ENCODE results near the gene CACNA2D3. TPM values are rescaled to one million over a fixed set of nuclear protein-coding genes. Genes with fewer than 3 reads are reported as not detected.

CACNA2D3 gene
- total and polyA plus RNA-seq, 3 experiments from 2014 or later, result not detected

DNA sequence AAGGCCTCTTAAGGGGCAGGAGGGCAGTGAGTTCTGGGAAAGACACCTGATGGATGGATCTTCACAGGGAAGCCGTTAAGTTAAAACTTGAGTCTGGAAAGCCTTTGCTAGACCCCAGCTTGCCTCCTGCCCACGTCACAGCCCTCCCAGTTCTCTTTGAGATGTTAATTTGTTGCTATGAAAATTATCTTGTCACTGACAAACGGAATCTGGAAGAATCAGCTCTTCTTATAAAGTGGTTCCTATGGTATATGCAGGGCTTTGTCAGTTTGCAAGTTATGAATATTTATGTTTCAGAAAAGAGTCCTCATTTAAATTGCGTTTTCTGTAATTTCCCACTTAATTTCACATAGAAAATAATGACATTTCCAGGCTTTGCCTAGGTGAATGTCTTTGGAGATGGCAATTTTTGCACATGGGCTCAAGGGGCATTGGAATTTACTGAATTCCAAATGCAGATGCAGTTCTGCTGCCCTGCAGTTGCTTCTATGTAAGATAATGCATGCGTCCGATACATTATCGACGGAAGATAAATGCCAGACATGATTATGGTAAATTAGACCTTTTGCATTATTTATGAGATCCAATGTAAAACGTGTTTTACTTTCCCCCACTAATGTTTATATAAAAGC is 74.1 kb downstream of the CACNA2D3 start:
- Histone ChIP-seq H3K36me3 (ENCODE audit: insufficient read depth, low read length) (no peaks in the 10 kb centered on the region), H3K9me3 (ENCODE audit: low read length) (no peaks in the 10 kb centered on the region), H3K27me3 (ENCODE audit: insufficient read depth, low read length, poor library complexity, severe bottlenecking) (no peaks in the 10 kb centered on the region), H3K4me3 (ENCODE audit: low read length) (no peak overlapping the region), H3K4me1 (ENCODE audit: insufficient read depth, low read length) (no peaks in the 10 kb centered on the region), H3K27ac (ENCODE audit: low read depth, low read length) (no peak overlapping the region)
- DNase-seq, result no peak
- Mint-ChIP-seq H3K4me1 (no peaks in the 10 kb centered on the region), H3K27ac (no peak overlapping the region), H3K4me3 (no peak overlapping the region), H3K36me3 (no peaks in the 10 kb centered on the region), H3K9me3 (peaks cover 0 to 4% (median 2%) of the 10 kb centered on the region in 5 donors), H3K27me3 (peaks cover 0 to 3% of the 10 kb centered on the region in 2 donors)
- CTCF ChIA-PET, result no interaction called here
- POLR2A ChIA-PET, result no interaction called here

DNA sequence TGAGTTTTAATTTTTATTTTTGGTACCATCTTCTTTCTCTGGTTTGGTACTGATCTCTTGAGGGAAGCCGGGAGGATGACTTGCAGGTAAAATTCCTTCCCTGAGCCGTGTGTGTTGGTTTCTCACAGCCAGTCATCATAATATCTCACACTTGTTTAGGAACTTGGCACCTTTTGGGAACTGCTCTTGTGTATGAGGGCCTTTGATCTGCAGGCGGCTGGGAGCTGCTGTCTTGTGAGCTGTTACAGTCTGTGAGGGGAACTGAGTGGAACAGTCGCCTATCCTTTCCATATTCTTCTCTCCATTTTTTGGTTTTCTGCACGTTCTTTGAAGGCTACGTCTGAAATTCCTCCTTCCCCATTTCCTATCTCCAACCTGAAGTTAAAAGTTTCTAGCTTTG is 75.2 kb downstream of the CACNA2D3 start:
- Mint-ChIP-seq H3K27ac (no peak overlapping the region), H3K36me3 (no peaks in the 10 kb centered on the region), H3K9me3 (peaks cover 0 to 5% (median 2%) of the 10 kb centered on the region in 5 donors), H3K4me3 (no peak overlapping the region), H3K27me3 (no peaks in the 10 kb centered on the region), H3K4me1 (no peaks in the 10 kb centered on the region)
- Histone ChIP-seq H3K27me3 (ENCODE audit: insufficient read depth, low read length, poor library complexity, severe bottlenecking) (no peaks in the 10 kb centered on the region), H3K4me1 (ENCODE audit: insufficient read depth, low read length) (no peaks in the 10 kb centered on the region), H3K9me3 (ENCODE audit: low read length) (no peaks in the 10 kb centered on the region), H3K4me3 (ENCODE audit: low read length) (no peak overlapping the region), H3K36me3 (ENCODE audit: insufficient read depth, low read length) (no peaks in the 10 kb centered on the region), H3K27ac (ENCODE audit: low read depth, low read length) (no peak overlapping the region)
- ChIA-PET CTCF (no interaction called here), POLR2A (no interaction called here)
- no peak for DNase-seq

DNA sequence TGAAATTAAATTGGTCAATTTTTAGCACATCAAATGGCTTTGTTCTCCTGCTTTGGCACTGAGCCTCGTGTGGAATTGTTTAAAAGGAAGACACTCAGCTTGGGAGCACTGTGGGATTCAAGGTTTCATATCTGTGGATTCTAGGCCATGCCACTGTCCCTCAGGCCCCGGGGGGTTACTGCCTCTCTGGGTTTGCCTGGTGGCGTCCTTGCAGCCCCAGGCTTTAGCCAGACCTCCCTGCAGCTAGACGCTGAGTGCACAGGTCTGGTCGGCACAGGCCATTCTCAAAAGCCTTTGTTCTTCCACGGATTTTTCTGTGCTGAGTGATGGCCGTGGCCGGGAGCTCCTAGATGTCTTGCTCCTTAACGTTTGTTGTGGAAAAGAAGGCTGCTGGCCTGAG is 76.2 kb downstream of the CACNA2D3 start:
- Mint-ChIP-seq H3K27me3 (no peaks in the 10 kb centered on the region), H3K27ac (no peak overlapping the region), H3K36me3 (no peaks in the 10 kb centered on the region), H3K4me3 (no peak overlapping the region), H3K4me1 (no peaks in the 10 kb centered on the region), H3K9me3 (peaks cover 0 to 5% (median 2%) of the 10 kb centered on the region in 5 donors)
- no peaks in the 10 kb centered on the region for H3K36me3 ChIP-seq (ENCODE audit: insufficient read depth, low read length)
- ChIA-PET POLR2A (no interaction called here), CTCF (no interaction called here)
- no peaks in the 10 kb centered on the region for H3K9me3 ChIP-seq (ENCODE audit: low read length)
- H3K4me3 ChIP-seq (ENCODE audit: low read length), result no peak overlapping the region
- no peaks in the 10 kb centered on the region for H3K27me3 ChIP-seq (ENCODE audit: insufficient read depth, low read length, poor library complexity, severe bottlenecking)
- no peak overlapping the region for H3K27ac ChIP-seq (ENCODE audit: low read depth, low read length)
- no peak for DNase-seq
- H3K4me1 ChIP-seq (ENCODE audit: insufficient read depth, low read length), result no peaks in the 10 kb centered on the region

DNA sequence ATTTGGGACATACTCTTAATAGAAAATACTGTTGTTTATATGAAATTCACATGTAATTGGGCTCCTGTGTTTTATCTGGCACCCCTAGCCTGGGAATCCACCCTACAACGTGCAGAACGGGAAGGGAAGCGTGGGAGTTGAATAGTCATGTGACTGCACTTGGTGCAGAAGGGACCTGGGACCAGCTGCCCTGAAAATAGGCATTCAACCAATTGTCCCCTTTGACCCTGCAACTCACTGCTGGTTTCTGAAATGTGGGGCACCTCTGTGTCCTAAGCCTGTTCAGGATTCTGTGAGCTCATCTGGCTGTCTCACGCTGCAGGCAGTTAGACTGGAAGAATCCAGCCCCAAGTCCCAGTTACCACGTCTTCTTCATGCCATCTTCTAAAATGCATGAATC is 79.7 kb downstream of the CACNA2D3 start:
- H3K27ac ChIP-seq (ENCODE audit: low read depth, low read length), result no peak overlapping the region
- H3K4me3 ChIP-seq (ENCODE audit: low read length), result no peak overlapping the region
- no peak overlapping the region for H3K4me3 Mint-ChIP-seq
- H3K9me3 Mint-ChIP-seq, result peaks cover 0 to 9% (median 0%) of the 10 kb centered on the region in 5 donors
- H3K4me1 ChIP-seq (ENCODE audit: insufficient read depth, low read length), result no peaks in the 10 kb centered on the region
- ChIA-PET CTCF (no interaction called here), POLR2A (no interaction called here)
- no peaks in the 10 kb centered on the region for H3K9me3 ChIP-seq (ENCODE audit: low read length)
- DNase-seq, result no peak
- H3K4me1 Mint-ChIP-seq, result no peaks in the 10 kb centered on the region
- no peaks in the 10 kb centered on the region for H3K36me3 Mint-ChIP-seq
- H3K27me3 ChIP-seq (ENCODE audit: insufficient read depth, low read length, poor library complexity, severe bottlenecking), result no peaks in the 10 kb centered on the region
- H3K36me3 ChIP-seq (ENCODE audit: insufficient read depth, low read length), result no peaks in the 10 kb centered on the region
- H3K27ac Mint-ChIP-seq, result no peak overlapping the region
- no peaks in the 10 kb centered on the region for H3K27me3 Mint-ChIP-seq

DNA sequence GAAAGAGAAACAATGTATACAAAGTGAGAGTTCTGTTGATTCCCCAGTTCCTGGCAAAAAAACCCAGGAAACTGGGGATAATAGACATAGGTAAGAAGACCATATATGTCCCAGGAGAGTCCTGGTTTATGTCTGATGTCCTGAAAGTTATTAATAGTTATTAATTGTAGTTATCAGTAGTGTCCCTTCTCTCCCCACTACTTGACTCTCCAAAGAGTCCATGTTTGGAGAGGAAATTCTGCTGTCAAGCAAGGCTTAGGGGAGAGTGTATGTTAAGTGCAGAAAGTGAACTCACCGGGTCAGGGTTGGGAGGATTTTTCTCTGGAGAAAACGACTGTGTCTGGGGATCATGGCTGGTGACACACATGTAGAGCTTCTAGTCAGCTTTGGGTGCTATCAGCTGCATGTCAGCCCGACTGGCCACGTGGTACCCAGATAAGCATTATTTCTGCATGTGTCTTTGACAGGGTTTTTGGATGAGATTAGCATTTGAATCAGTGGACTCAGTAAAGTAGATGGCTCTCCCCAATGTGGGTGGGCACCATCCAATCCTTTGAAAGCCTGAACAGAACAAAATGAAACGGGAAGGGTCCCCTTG is 80.4 kb downstream of the CACNA2D3 start:
- H3K4me1 Mint-ChIP-seq, result no peaks in the 10 kb centered on the region
- CTCF ChIA-PET, result no interaction called here
- DNase-seq, result no peak
- Histone ChIP-seq H3K27ac (ENCODE audit: low read depth, low read length) (no peak overlapping the region), H3K9me3 (ENCODE audit: low read length) (no peaks in the 10 kb centered on the region), H3K27me3 (ENCODE audit: insufficient read depth, low read length, poor library complexity, severe bottlenecking) (no peaks in the 10 kb centered on the region), H3K4me1 (ENCODE audit: insufficient read depth, low read length) (no peaks in the 10 kb centered on the region), H3K36me3 (ENCODE audit: insufficient read depth, low read length) (no peaks in the 10 kb centered on the region), H3K4me3 (ENCODE audit: low read length) (no peak overlapping the region)
- H3K27ac Mint-ChIP-seq, result no peak overlapping the region
- H3K4me3 Mint-ChIP-seq, result no peak overlapping the region
- POLR2A ChIA-PET, result no interaction called here
- peaks cover 0 to 9% (median 0%) of the 10 kb centered on the region in 5 donors for H3K9me3 Mint-ChIP-seq
- H3K36me3 Mint-ChIP-seq, result no peaks in the 10 kb centered on the region
- no peaks in the 10 kb centered on the region for H3K27me3 Mint-ChIP-seq

DNA sequence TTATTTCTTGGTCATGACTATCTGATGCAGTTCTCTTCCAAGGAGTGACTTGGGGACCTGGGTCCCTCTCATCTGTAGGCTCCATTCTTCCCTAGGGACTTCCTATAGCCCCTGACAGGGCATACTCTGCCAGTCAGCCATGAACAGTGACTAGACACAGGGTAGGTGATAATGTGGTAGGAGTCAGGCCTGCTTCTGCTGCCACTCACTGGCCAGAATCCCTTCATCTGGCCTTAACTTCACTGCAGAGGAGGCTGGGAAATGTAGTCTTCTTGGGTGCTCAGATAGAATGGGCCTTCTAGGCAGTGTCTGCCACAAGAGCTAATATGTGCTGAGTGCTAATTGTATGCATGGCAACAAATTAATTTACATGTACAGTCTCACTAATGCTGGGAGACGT is 84.5 kb downstream of the CACNA2D3 start:
- Histone ChIP-seq H3K4me1 (ENCODE audit: insufficient read depth, low read length) (no peaks in the 10 kb centered on the region), H3K4me3 (ENCODE audit: low read length) (no peak overlapping the region), H3K27me3 (ENCODE audit: insufficient read depth, low read length, poor library complexity, severe bottlenecking) (no peaks in the 10 kb centered on the region), H3K9me3 (ENCODE audit: low read length) (no peaks in the 10 kb centered on the region), H3K27ac (ENCODE audit: low read depth, low read length) (no peak overlapping the region), H3K36me3 (ENCODE audit: insufficient read depth, low read length) (no peaks in the 10 kb centered on the region)
- no peak for DNase-seq
- Mint-ChIP-seq H3K4me1 (no peaks in the 10 kb centered on the region), H3K27me3 (no peaks in the 10 kb centered on the region), H3K4me3 (no peak overlapping the region), H3K27ac (no peak overlapping the region), H3K9me3 (peaks cover 0 to 9% (median 0%) of the 10 kb centered on the region in 5 donors), H3K36me3 (no peaks in the 10 kb centered on the region)
- POLR2A ChIA-PET, result no interaction called here
- CTCF ChIA-PET, result no interaction called here

DNA sequence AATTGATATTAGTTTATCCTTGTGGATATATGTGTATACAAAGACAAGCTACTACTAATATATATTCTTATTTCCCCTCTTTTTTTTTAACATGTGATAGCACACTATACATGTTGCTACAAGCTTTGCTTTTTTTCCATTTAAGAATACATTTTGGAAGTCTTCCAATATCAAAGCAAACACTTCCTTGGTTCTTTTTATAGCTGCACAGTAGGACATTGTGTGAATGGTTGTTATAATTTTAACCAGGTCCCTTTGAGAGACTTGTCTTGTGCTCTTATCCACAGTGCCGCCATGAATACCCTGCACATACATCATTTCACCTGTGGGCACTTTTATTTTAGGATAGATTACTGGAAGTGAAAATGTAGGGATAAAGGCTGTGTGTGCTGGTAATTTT is 88.7 kb downstream of the CACNA2D3 start:
- DNase-seq, result no peak
- CTCF ChIA-PET, result interaction anchor here (1.2 kb wide), 1 partner anchor 18 kb away, joined by 3 read pairs; no protein-coding TSS in a partner anchor

DNA sequence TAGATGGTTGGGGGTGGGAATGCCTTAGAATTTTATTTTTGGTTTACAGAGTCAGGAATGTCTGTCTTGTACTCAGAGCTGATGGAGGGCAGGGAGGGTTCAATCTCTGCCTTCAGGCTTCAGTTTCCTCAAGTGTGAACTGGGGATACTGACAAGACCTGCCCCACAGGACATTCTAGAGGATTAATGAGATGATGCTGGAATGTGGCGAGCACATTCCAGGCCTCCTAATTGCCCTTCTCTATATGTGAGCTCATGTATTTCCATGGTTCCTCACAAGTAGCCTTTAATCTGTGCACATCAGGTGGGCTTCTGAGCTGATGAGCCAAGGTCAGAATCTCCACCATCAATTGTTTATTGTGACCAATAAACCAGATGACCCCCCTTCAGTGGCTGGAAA is 90.4 kb downstream of the CACNA2D3 start:
- H3K27ac ChIP-seq (ENCODE audit: low read depth, low read length), result no peak overlapping the region
- H3K4me3 ChIP-seq (ENCODE audit: low read length), result no peak overlapping the region
- H3K36me3 ChIP-seq (ENCODE audit: insufficient read depth, low read length), result no peaks in the 10 kb centered on the region
- Mint-ChIP-seq H3K27ac (no peak overlapping the region), H3K4me3 (no peak overlapping the region), H3K9me3 (peaks cover 0 to 4% (median 2%) of the 10 kb centered on the region in 5 donors), H3K4me1 (no peaks in the 10 kb centered on the region), H3K27me3 (peaks cover 0 to 3% of the 10 kb centered on the region in 2 donors), H3K36me3 (no peaks in the 10 kb centered on the region)
- H3K4me1 ChIP-seq (ENCODE audit: insufficient read depth, low read length), result no peaks in the 10 kb centered on the region
- H3K27me3 ChIP-seq (ENCODE audit: insufficient read depth, low read length, poor library complexity, severe bottlenecking), result no peaks in the 10 kb centered on the region
- ChIA-PET CTCF (no interaction called here), POLR2A (no interaction called here)
- H3K9me3 ChIP-seq (ENCODE audit: low read length), result no peaks in the 10 kb centered on the region
- DNase-seq, result no peak

More for the DNA sequence above, 88.7 kb downstream of the CACNA2D3 start:
- no peak overlapping the region for H3K4me3 ChIP-seq (ENCODE audit: low read length)
- no peaks in the 10 kb centered on the region for H3K36me3 Mint-ChIP-seq
- no peaks in the 10 kb centered on the region for H3K4me1 ChIP-seq (ENCODE audit: insufficient read depth, low read length)
- no peaks in the 10 kb centered on the region for H3K36me3 ChIP-seq (ENCODE audit: insufficient read depth, low read length)
- no peak overlapping the region for H3K4me3 Mint-ChIP-seq
- no peaks in the 10 kb centered on the region for H3K27me3 ChIP-seq (ENCODE audit: insufficient read depth, low read length, poor library complexity, severe bottlenecking)
- no peaks in the 10 kb centered on the region for H3K4me1 Mint-ChIP-seq
- no peaks in the 10 kb centered on the region for H3K9me3 ChIP-seq (ENCODE audit: low read length)
- POLR2A ChIA-PET, result no interaction called here
- no peak overlapping the region for H3K27ac Mint-ChIP-seq
- peaks cover 0 to 4% (median 2%) of the 10 kb centered on the region in 5 donors for H3K9me3 Mint-ChIP-seq
- peaks cover 0 to 3% of the 10 kb centered on the region in 2 donors for H3K27me3 Mint-ChIP-seq
- no peak overlapping the region for H3K27ac ChIP-seq (ENCODE audit: low read depth, low read length)

All from CD8-positive, alpha-beta memory T cell (primary cell).